ENCODE data around the gene STAC2.

Gene STAC2

DNA sequence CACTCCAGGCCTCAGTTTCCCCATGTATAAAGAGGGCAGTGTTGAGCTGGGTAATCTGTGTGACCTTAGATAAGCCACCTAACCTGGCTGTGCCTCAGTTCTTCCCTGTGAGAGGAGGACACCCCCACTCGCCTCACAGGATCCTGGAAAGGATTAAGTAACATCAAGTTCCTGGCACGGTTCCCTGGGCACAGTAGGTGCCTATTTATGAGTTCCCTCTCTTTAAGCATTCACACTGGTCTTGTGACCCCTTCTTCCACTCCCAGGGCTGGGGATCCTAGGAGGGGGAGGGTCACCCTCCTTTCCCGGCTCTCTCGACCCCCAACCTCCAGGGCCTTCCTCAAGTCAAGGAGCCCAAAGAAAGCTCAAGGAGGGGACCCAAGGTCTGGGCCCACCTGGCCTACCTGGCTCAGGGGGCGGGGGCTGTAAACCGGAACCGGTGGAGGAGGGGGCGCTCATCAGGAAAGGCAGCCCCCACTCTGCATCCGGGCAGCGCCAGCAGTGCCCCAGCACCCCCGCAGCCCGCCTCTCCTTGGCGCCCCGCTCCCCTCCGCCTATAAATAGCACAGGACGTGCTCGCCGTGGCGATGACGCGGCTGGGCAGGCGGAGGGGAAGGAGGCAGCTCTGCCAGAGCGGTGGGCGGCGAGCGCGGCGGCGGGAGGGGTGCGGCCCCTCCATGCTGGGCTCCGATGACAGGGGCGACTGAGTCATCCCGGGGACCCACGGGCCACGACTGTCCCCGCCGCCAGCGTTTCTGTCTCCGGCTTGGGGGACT lies 16.2 kb downstream of the STAC2 start:
- peak; percentile 73 for DNase-seq

- DNase-seq, result no peak
These were observed 16.9 kb downstream of the STAC2 start for GRCh38 chr17:39208893-39209292.

DNA sequence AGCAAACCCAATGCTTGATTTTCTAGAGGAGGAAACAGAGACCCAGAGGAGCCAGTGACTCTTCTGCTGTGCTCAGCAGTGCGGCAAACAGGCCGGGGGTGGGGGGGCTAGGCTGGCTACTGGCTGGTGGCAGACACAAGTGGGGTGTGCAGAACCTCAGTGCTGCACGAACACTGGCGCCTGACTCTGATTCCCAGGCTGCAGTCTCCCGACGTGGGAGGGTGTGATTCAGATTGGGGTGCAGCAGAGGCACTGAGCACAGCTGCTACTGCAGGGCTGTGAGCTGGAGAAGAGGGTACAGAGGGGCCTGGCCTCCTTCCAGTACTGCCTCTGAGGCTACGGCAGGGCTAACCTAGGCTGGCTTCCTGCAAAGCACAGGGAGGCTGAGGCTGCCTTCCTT lies 17.6 kb downstream of the STAC2 start:
- no peak for DNase-seq

DNA sequence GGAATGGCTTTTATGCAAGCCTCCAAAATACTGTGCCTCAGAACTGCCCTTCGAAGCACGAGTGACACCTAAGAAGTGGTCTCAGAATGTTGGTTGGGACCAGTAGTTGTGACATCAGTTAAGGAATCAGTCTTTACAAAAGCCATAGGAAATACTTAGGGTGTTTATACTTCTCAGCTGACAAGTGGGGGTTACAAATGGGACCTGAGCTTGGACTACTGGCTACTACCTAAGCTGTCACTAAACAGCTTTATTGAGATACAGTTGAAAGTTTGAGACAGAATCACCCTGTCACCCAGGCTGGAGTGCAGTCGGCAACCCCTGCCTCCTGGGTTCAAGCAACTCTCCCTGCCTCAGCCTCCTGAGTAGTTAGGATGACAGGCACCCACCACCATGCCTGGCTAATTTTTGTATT lies 20.6 kb downstream of the STAC2 start:
- no peak for DNase-seq

GRCh38 chr17:39204245-39204644 lies 21.5 kb downstream of the STAC2 start:
- no peak for DNase-seq

GRCh38 chr17:39200957-39201510 lies 24.7 kb downstream of the STAC2 start:
- no peak for DNase-seq

DNA sequence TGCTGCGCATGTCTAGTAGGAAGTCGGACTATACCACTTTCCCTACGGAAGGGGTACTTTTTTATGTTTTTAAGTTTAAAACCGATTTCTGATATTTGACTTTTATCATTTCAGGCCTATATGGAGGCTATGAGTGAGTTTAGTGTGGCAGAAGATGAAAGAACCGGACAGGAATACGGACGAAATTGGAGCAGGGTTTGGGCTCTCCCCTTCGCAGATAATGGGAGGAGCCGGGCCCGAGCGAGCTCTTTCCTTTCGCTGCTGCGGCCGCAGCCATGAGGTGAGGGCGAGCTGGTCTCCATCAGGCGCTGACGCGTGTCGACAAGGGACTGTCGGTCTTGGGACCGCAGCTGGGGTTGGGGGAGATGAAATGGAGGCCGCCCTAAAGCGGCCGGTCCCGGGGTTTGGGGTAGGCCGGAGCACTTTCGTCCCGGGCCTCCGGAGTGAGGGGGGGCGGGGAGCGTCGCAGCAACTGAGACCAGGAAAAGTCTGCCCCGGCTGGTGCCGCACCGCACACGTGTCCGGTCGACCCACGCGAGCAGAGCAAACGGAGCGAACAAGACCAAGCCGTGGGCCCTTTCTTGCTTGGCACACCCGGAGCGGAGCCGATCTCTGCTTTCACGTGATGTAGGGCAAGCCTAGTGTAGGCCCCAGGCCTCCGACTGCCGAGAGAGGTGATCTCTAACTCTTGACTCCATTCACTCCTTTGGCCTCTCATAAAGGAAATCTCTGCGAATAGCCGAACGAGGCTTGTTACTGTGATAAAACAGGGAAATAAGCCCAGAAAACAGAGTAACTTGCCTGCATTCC lies 25.5 kb downstream of the STAC2 start, which contains the start of gene RPL19:
Gene RPL19, plus strand, starts transcription at position 214 of the 810 bp plus-strand sequence. Its CDS starts 62 bp downstream, at position 276.
- peak; percentile 79 for DNase-seq

GRCh38 chr17:39199820-39200069 lies 26.0 kb downstream of the STAC2 start:
- peak; percentile 91 for DNase-seq

GRCh38 chr17:39198186-39198566 lies 27.6 kb downstream of the STAC2 start:
- DNase-seq, result no peak

DNA sequence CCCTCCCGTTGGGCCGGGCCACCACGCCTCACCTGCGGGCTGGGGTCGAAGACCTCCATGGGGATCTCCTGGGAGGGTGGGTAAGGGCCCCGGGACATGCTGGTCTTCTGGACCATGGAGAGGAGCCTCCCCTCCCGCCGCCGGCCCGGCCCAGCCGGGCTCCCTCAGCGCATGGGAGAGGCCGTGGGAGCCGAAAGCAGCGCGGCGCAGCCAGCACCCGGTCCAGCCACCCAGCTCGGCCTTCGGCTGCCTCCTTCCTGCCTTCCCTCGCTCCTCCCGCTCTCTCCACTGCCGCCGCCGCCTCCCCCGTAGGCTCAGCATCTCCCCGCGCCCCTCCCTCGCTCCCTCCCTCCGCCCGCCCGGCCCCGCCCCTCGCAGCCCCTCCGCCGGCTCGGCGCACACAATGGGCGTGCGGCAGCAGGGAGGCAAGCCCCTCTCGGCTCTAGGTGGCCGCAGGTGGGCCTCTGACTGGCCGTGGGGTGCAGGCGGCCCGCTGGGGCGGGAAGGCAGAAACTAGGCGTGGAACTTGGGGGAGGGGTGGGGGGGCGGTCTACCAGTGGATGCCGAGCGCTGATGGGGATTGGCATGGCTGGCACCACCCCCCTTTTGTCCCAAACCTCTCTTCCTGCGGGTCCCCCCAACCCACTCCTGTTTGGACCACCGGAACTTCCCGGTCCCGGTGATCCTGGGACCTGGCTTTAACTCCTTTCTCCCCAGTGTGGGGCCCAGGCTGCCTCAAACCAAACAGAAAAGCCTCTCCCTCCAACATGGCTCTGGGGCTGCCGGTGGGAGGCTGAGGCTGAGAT lies 28.2 kb downstream of the STAC2 start, which contains the start of gene CACNB1:
Gene CACNB1, minus strand, starts transcription at position 290 of the 806 bp plus-strand sequence. Its CDS starts 174 bp downstream, at position 116.
- peak; percentile 67 for DNase-seq

GRCh38 chr17:39196808-39197291 lies 28.9 kb downstream of the STAC2 start:
- no peak for DNase-seq

- DNase-seq, result no peak
These were observed 29.4 kb downstream of the STAC2 start for GRCh38 chr17:39196241-39196807.

DNA sequence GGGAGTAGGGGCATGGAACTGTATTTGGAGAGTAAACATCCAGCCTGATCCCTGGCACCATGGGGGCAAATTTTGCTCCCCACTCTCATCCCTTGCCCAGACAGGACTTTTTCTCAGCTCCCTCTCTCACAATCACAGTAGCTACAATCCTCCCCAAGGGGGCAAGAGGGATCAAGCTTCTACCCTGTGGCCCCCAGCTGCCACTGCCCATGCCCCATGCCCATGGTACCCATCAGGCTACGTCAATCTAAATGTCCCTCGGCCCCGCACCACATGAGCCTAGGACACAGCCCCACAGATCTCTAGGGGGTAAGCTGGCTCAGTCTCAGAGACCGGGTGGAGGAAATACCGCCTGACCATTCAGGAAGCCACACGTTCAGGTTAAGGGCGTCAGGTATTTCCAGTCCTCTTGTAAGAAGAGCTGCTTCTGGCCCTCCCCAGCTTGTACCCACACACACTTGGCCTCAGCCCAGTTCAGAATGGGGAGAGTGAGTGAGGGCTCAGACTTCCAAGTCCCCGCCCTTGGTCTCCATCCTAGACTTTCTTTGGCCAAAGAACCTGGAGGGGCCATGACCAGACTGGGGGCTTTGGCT lies 30.1 kb downstream of the STAC2 start:
- DNase-seq, result no peak

DNA sequence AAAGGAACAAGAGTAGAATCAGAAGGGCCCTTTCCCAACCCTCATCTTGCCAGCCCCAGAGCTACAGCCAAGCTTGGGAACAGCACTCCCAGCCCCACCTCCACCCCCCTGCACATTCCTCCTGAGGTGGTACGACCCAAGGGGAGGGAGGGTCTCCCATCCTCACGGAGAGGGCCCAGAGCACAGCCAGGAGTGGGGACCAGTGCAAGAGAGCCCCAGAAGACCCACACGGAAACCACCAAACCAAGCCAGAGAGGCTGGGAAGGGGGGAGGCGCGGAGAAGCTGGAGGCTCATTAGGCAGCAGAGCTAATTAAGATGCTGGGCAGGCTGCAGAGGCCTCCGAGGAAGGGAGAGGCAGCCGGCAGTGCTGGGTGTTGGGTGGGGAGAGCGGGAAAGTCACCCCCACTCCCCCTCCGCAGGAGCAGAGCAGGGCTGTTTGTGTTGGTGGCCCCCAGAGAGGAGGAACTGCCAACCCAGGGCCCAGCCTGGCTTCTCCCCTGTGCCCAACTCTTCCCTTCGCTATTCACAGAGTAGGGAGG lies 30.7 kb downstream of the STAC2 start:
- DNase-seq, result no peak

GRCh38 chr17:39194089-39194984 lies 31.4 kb downstream of the STAC2 start:
- DNase-seq, result no peak

GRCh38 chr17:39193346-39193745 lies 32.4 kb downstream of the STAC2 start:
- DNase-seq, result no peak

DNA sequence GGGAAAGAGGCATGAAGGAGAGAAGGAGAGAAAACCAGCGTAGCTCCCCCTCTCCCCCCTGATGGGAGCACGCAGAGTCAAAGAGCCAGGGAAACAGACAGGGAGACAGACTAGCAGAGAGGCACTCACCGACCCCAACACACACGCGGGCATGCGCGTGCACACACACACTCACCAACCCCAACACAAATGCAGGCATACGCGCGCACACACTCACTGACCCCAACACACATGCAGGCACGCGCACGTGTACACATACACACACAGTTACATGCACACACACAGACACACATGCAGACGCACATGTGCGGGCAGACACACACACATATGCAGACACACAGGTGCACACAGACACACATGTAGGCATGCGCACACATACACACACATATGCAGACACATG lies 32.8 kb downstream of the STAC2 start:
- DNase-seq, result no peak

GRCh38 chr17:39191750-39192510 lies 33.8 kb downstream of the STAC2 start:
- DNase-seq, result no peak

DNA sequence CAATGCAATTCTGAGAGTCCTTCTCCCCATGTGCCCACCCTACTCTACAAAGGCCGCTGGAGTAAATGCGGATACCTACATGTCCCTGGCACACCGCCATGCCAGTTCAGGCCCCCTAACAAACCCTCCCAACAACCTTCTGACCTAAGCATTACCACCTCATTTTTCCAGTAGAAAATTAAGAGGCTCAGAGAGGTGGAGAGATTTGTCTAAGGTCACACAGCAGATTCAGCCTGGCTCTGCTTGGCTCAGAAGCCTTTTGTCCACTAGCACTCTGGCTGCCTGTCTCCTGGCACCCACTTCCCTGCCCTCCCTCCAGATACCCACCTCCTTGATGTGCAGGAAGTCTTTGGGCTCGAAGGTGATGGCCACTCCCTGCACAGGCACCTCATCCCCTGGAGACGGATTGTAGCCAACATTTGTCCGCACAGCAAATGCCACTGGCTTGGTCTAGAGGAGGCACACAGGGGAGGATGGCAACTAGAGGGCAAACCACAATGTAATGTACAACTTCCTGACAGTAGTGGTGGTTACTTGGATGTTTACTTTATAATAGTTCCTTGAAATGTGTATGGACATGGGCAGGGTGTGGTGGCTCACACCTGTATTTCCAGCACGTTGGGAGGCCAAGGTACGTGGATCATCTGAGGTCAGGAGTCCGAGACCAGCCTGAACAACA lies 38.5 kb downstream of the STAC2 start:
- no peak for DNase-seq
